WI38 (cell line): Measurements from ENCODE around the gene SLC1A7.
A peak's percentile ranks its signal among the peaks of the same experiment; 100 is the strongest.

Source experiments
- H3K4me3 ChIP-seq: 2 replicates; pipeline ENCODE4 v1.5.1; 2011; ENCODE audit warnings: low read depth, mild to moderate bottlenecking, control low read depth, low read length
- CTCF ChIP-seq: IDR thresholded peaks from 2 replicates; pipeline ENCODE4 v1.5.1; 2012; ENCODE audit warnings: low read depth, mild to moderate bottlenecking, control low read depth, low read length

The SLC1A7 gene

GRCh38 chr1:53122201-53122885, 20.1 kb downstream of the SLC1A7 start:
- no peak for TF ChIP-seq CTCF
- H3K4me3 ChIP-seq: no peak overlapping the region

- TF ChIP-seq CTCF: 0 out of 2 replicates have a peak, but pooled peaks have one; percentile 3
- H3K4me3 ChIP-seq: no peak overlapping the region
Observed at GRCh38 chr1:53121319-53122172, 20.9 kb downstream of the SLC1A7 start.

GRCh38 chr1:53120659-53121058, 21.8 kb downstream of the SLC1A7 start:
- no peak for TF ChIP-seq CTCF
- no peak overlapping the region for H3K4me3 ChIP-seq

GRCh38 chr1:53117836-53118235, 24.6 kb downstream of the SLC1A7 start:
- no peak overlapping the region for H3K4me3 ChIP-seq
- TF ChIP-seq CTCF: no peak

- no peak for TF ChIP-seq CTCF
- no peak overlapping the region for H3K4me3 ChIP-seq
Observed at GRCh38 chr1:53116933-53117600, 25.4 kb downstream of the SLC1A7 start.

GRCh38 chr1:53116307-53116810, 26.1 kb downstream of the SLC1A7 start:
- no peak for TF ChIP-seq CTCF
- H3K4me3 ChIP-seq: no peak overlapping the region
